Lower leg skin (tissue), 3 donors: Measurements from ENCODE around the gene FAAP24.

Experiments
- POLR2A ChIP-seq, 2 donors: fragments of 450-650 bp; IDR thresholded peaks; one replicate each; pipeline ENCODE4 v1.6.1; 2016 to 2017; ENCODE audit warnings: antibody characterized with exemption in 2 of 2, mild to moderate bottlenecking in 1 of 2, moderate library complexity in 1 of 2
- TF ChIP-seq, protein P1 (sequence below), 3 donors: fragments of 450-650 bp; IDR thresholded peaks; one replicate each; pipeline ENCODE4 v1.5.1; 2016; ENCODE audit warnings: antibody characterized with exemption in 3 of 3, mild to moderate bottlenecking in 3 of 3, moderate library complexity in 2 of 3

GRCh38 chr19:32971012-32971595, 938 bp upstream of the FAAP24 start:
- TF ChIP-seq, protein P1, sequence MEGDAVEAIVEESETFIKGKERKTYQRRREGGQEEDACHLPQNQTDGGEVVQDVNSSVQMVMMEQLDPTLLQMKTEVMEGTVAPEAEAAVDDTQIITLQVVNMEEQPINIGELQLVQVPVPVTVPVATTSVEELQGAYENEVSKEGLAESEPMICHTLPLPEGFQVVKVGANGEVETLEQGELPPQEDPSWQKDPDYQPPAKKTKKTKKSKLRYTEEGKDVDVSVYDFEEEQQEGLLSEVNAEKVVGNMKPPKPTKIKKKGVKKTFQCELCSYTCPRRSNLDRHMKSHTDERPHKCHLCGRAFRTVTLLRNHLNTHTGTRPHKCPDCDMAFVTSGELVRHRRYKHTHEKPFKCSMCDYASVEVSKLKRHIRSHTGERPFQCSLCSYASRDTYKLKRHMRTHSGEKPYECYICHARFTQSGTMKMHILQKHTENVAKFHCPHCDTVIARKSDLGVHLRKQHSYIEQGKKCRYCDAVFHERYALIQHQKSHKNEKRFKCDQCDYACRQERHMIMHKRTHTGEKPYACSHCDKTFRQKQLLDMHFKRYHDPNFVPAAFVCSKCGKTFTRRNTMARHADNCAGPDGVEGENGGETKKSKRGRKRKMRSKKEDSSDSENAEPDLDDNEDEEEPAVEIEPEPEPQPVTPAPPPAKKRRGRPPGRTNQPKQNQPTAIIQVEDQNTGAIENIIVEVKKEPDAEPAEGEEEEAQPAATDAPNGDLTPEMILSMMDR (IDR thresholded peaks at IDR 0.05): no peak
- TF ChIP-seq POLR2A (IDR thresholded peaks at IDR 0.05): no peak
